ENCODE measurements around the gene SPATA20. TPM values are rescaled to one million over a fixed set of nuclear protein-coding genes. Genes with fewer than 3 reads are reported as not detected.

The SPATA20 gene
- total RNA-seq, 1 donor from 2014 or later, result 43.6 TPM

GRCh38 chr17:50520483-50520882 is 26.5 kb upstream of the SPATA20 start:
- no peak for DNase-seq

- no peak for DNase-seq
Measured at GRCh38 chr17:50521514-50521913, 25.5 kb upstream of the SPATA20 start.

GRCh38 chr17:50522766-50523165 is 24.2 kb upstream of the SPATA20 start:
- DNase-seq, result no peak

GRCh38 chr17:50523208-50523607 is 23.8 kb upstream of the SPATA20 start:
- DNase-seq, result no peak

GRCh38 chr17:50524838-50525237 is 22.1 kb upstream of the SPATA20 start:
- DNase-seq, result no peak

- no peak for DNase-seq
Measured at GRCh38 chr17:50527155-50527762, 19.7 kb upstream of the SPATA20 start.

GRCh38 chr17:50527949-50528474 is 19.0 kb upstream of the SPATA20 start:
- DNase-seq, result no peak

- no peak for DNase-seq
Measured at GRCh38 chr17:50529849-50530248, 17.1 kb upstream of the SPATA20 start.

- no peak for DNase-seq
Measured at GRCh38 chr17:50531428-50532025, 15.4 kb upstream of the SPATA20 start.

GRCh38 chr17:50532452-50533024 is 14.4 kb upstream of the SPATA20 start, which contains the start of gene EPN3:
Gene EPN3 (plus strand): TSS chr17:50532735. CDS start chr17:50536557, 3,822 bp downstream.
- DNase-seq, result no peak

- DNase-seq, result no peak
Measured at GRCh38 chr17:50533185-50533584, 13.8 kb upstream of the SPATA20 start.

- no peak for DNase-seq
Measured at GRCh38 chr17:50533720-50534148, 13.2 kb upstream of the SPATA20 start.

GRCh38 chr17:50534222-50534978 is 12.6 kb upstream of the SPATA20 start:
- DNase-seq, result peak; percentile 24

GRCh38 chr17:50534979-50535326 is 12.0 kb upstream of the SPATA20 start:
- DNase-seq, result no peak

GRCh38 chr17:50535407-50535806 is 11.6 kb upstream of the SPATA20 start:
- no peak for DNase-seq

GRCh38 chr17:50536683-50537646 is 10.0 kb upstream of the SPATA20 start:
- DNase-seq, result no peak

GRCh38 chr17:50537721-50538548 is 9.0 kb upstream of the SPATA20 start:
- no peak for DNase-seq

GRCh38 chr17:50538549-50539410 is 8.2 kb upstream of the SPATA20 start:
- DNase-seq, result no peak

GRCh38 chr17:50539762-50540559 is 7.0 kb upstream of the SPATA20 start:
- DNase-seq, result no peak
